NCI-H1436 treated with DMSO at 0.1 percent for 48 hours (cell line): Measurements from ENCODE around the gene CELA3A.
"Not testable (repeated sequence)": the region's sequence is repeated elsewhere in the genome, so short reads cannot be mapped to it uniquely, and the experiment has no call there.

ENCODE experiments used
- DNase-seq: peaks from one replicate; lab custom pipeline; 2025; lab: John Stamatoyannopoulos, UW

CELA3A gene

GRCh38 chr1:22001409-22001808, at the start of gene CELA3A:
Gene CELA3A, plus strand, starts transcription at chr1:22001657. Its CDS starts 18 bp downstream, at chr1:22001675.
- no peak for DNase-seq

GRCh38 chr1:21952786-21953520, 48.5 kb upstream of the CELA3A start:
- DNase-seq = no peak

- DNase-seq = no peak
These were observed 46.4 kb upstream of the CELA3A start for GRCh38 chr1:21955058-21955457.

GRCh38 chr1:21955501-21956281, 45.8 kb upstream of the CELA3A start:
- DNase-seq = no peak

- DNase-seq = no peak
These were observed 44.5 kb upstream of the CELA3A start for GRCh38 chr1:21956720-21957552.

- no peak for DNase-seq
These were observed 40.1 kb upstream of the CELA3A start for GRCh38 chr1:21961337-21961736.

- DNase-seq = no peak
These were observed 39.7 kb upstream of the CELA3A start for GRCh38 chr1:21961799-21962198.

GRCh38 chr1:21963477-21964217, 37.8 kb upstream of the CELA3A start:
- no peak for DNase-seq

- no peak for DNase-seq
These were observed 35.0 kb upstream of the CELA3A start for GRCh38 chr1:21966247-21967000.

GRCh38 chr1:21967216-21967615, 34.2 kb upstream of the CELA3A start:
- not testable (repeated sequence) for DNase-seq

GRCh38 chr1:21969066-21969465, 32.4 kb upstream of the CELA3A start:
- DNase-seq = not testable (repeated sequence)

GRCh38 chr1:21970523-21970922, 30.9 kb upstream of the CELA3A start:
- DNase-seq = not testable (repeated sequence)

- not testable (repeated sequence) for DNase-seq
These were observed 28.4 kb upstream of the CELA3A start for GRCh38 chr1:21972973-21973441.

- DNase-seq = not testable (repeated sequence)
These were observed 27.5 kb upstream of the CELA3A start for GRCh38 chr1:21973948-21974347.

- not testable (repeated sequence) for DNase-seq
These were observed 26.8 kb upstream of the CELA3A start for GRCh38 chr1:21974699-21975098.

GRCh38 chr1:21975296-21975695, 26.2 kb upstream of the CELA3A start:
- DNase-seq = not testable (repeated sequence)

GRCh38 chr1:21976703-21977239, 24.7 kb upstream of the CELA3A start, which contains the start of gene CELA3B:
Gene CELA3B, plus strand, starts transcription at chr1:21977022. Its CDS starts 18 bp downstream, at chr1:21977040.
- DNase-seq = not testable (repeated sequence)

- DNase-seq = not testable (repeated sequence)
These were observed 23.2 kb upstream of the CELA3A start for GRCh38 chr1:21978209-21978608.

- not testable (repeated sequence) for DNase-seq
These were observed 20.8 kb upstream of the CELA3A start for GRCh38 chr1:21980515-21981220.

- not testable (repeated sequence) for DNase-seq
These were observed 20.2 kb upstream of the CELA3A start for GRCh38 chr1:21981253-21981652.
